ENCODE measurements around the gene ATG101. TPM values are rescaled to one million over a fixed set of nuclear protein-coding genes. Genes with fewer than 3 reads are reported as not detected.

ATG101 gene
- total and polyA plus RNA-seq, 2 of the 13 experiments (the other 11 are each of a cell fraction or from before 2014, with no cell fraction given): 58.2 to 67.7 TPM

- peak; percentile 68 for TF ChIP-seq SAP130 (CRISPR knock-in tag; IDR thresholded peaks at IDR 0.05; ENCODE audit: low read depth)
- peak; percentile 30; the same call in 1 of the 2 replicates for TF ChIP-seq ELF3 (CRISPR knock-in tag; IDR thresholded peaks at IDR 0.05)
- no peak for TF ChIP-seq ZNF737 (CRISPR knock-in tag; IDR thresholded peaks at IDR 0.05; ENCODE audit: borderline replicate concordance)
- 0 out of 2 replicates have a peak, but pooled peaks have one; percentile 16 for TF ChIP-seq SIN3A (IDR thresholded peaks at IDR 0.05; ENCODE audit: borderline replicate concordance, low read depth, low read length)
- TF ChIP-seq ZNF605 (CRISPR knock-in tag; IDR thresholded peaks at IDR 0.05): peak; percentile 79
- TF ChIP-seq SOX13 (IDR thresholded peaks at IDR 0.05): no peak
- peak in 1 of 2 experiments; percentile 29; a peak in 1 of 4 replicates for TF ChIP-seq SOX13 (CRISPR knock-in tag; conservative IDR thresholded peaks at IDR 0.05 in 1 of 2, IDR thresholded peaks at IDR 0.05 in 1 of 2)
- TF ChIP-seq TGIF2 (CRISPR knock-in tag; IDR thresholded peaks at IDR 0.05): no peak
- TF ChIP-seq ZNF362 (CRISPR knock-in tag; IDR thresholded peaks at IDR 0.05; ENCODE audit: borderline replicate concordance): peak; percentile 93
- TF ChIP-seq JUND (CRISPR knock-in tag; IDR thresholded peaks at IDR 0.05): no peak
- TF ChIP-seq KLF11 (CRISPR knock-in tag; IDR thresholded peaks at IDR 0.05): no peak
- TF ChIP-seq ZKSCAN1 (IDR thresholded peaks at IDR 0.05; ENCODE audit: low read length): no peak
- TF ChIP-seq MTA1 (CRISPR knock-in tag; IDR thresholded peaks at IDR 0.05; ENCODE audit: borderline replicate concordance): no peak
- no peak for TF ChIP-seq ZNF792 (CRISPR knock-in tag; IDR thresholded peaks at IDR 0.05)
- TF ChIP-seq, protein P1, sequence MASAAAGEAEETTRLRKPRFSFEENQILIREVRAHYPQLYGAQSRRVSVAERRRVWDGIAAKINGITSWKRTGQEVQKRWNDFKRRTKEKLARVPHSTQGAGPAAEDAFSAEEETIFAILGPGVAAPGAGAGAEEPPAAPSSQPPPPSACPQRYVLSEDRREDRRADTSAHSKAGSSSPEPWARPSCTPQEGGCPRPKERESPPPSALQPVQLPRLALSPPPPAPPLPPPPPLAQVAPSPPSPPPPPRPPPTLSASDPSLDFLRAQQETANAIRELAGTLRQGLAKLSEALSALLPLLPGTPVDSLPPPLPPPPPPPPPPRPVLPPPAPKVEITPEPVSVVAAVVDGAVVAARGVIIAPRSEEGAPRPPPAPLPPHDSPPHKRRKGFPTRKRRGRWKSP (CRISPR knock-in tag; IDR thresholded peaks at IDR 0.05): no peak
- TF ChIP-seq CREM (IDR thresholded peaks at IDR 0.05): peak; percentile 38; the same call in 1 of the 2 replicates
- TF ChIP-seq CREM (CRISPR knock-in tag; IDR thresholded peaks at IDR 0.05): no peak
- TF ChIP-seq ZFP91 (CRISPR knock-in tag; IDR thresholded peaks at IDR 0.05; ENCODE audit: borderline replicate concordance): peak; percentile 40; the same call in 1 of the 2 replicates
- no peak for TF ChIP-seq PHF5A (CRISPR knock-in tag; IDR thresholded peaks at IDR 0.05; ENCODE audit: low read depth, unreplicated experiment)
- TF ChIP-seq HDAC1 (CRISPR knock-in tag; IDR thresholded peaks at IDR 0.05): peak; percentile 87
- no peak for TF ChIP-seq FOSL2 (CRISPR knock-in tag; IDR thresholded peaks at IDR 0.05)
- no peak for TF ChIP-seq ZNF282 (IDR thresholded peaks at IDR 0.05; ENCODE audit: partially characterized antibody)
- no peak for TF ChIP-seq ZNF678 (CRISPR knock-in tag; IDR thresholded peaks at IDR 0.05)
- no peak for TF ChIP-seq PHB2 (IDR thresholded peaks at IDR 0.05; ENCODE audit: partially characterized antibody)
- no peak for TF ChIP-seq SMAD9 (CRISPR knock-in tag; IDR thresholded peaks at IDR 0.05)
- TF ChIP-seq ZNF572 (CRISPR knock-in tag; IDR thresholded peaks at IDR 0.05): 0 out of 2 replicates have a peak, but pooled peaks have one; percentile 69
- no peak for TF ChIP-seq ZKSCAN8 (CRISPR knock-in tag; IDR thresholded peaks at IDR 0.05; ENCODE audit: borderline replicate concordance)
- TF ChIP-seq SMAD3 (CRISPR knock-in tag; IDR thresholded peaks at IDR 0.05): no peak
- TF ChIP-seq TCF7L2 (IDR thresholded peaks at IDR 0.05; ENCODE audit: low read depth, low read length): no peak
- TF ChIP-seq JUNB (CRISPR knock-in tag; IDR thresholded peaks at IDR 0.05; ENCODE audit: borderline replicate concordance): no peak
Measured at GRCh38 chr12:52082026-52082668, 12.4 kb downstream of the ATG101 start (continued).

All from HepG2 (cell line).